RCC 7860 (cell line): ENCODE results near the gene PSMB9.
"Not testable (repeated sequence)": the region's sequence is repeated elsewhere in the genome, so short reads cannot be mapped to it uniquely, and the experiment has no call there.

Source experiments
- DNase-seq: peaks from one replicate; pipeline ENCODE4 v3.0.0-alpha.2; 2015; ENCODE audit warnings: low spot score
- FAIRE-seq: peaks from 2 replicates; lab custom pipeline; 2012; peaks lifted over from hg19 to GRCh38; lab: Jason Lieb, UNC

Gene PSMB9

GRCh38 chr6:32853541-32854375 lies at the start of gene PSMB9, which contains the start of gene TAP1:
Gene PSMB9 (plus strand): TSS chr6:32854192. CDS start chr6:32854230, 38 bp downstream.
Gene TAP1 (minus strand): TSS chr6:32853704. CDS start chr6:32853636, 68 bp downstream.
- peak; percentile 76 for DNase-seq
- FAIRE-seq = no peak

GRCh38 chr6:32805404-32805803 lies 48.6 kb upstream of the PSMB9 start:
- FAIRE-seq, DNase-seq: not testable (repeated sequence)

GRCh38 chr6:32807020-32807580 lies 46.9 kb upstream of the PSMB9 start:
- FAIRE-seq (no peak), DNase-seq (no peak)

- FAIRE-seq = no peak
- no peak for DNase-seq
Measured at GRCh38 chr6:32809171-32809570, 44.8 kb upstream of the PSMB9 start.

GRCh38 chr6:32814145-32814544 lies 39.8 kb upstream of the PSMB9 start:
- FAIRE-seq = no peak

GRCh38 chr6:32815115-32815514 lies 38.9 kb upstream of the PSMB9 start:
- peak; percentile 22 for DNase-seq
- no peak for FAIRE-seq

More at GRCh38 chr6:32814145-32814544, 39.8 kb upstream of the PSMB9 start:
- DNase-seq = no peak

GRCh38 chr6:32815996-32816395 lies 38.0 kb upstream of the PSMB9 start:
- DNase-seq (no peak), FAIRE-seq (no peak)

- FAIRE-seq = no peak
- no peak for DNase-seq
Measured at GRCh38 chr6:32816746-32817204, 37.2 kb upstream of the PSMB9 start, which contains the start of gene HLA-DOB. Gene HLA-DOB (minus strand): TSS chr6:32817002. CDS start chr6:32816951, 51 bp downstream.

- FAIRE-seq = no peak
Measured at GRCh38 chr6:32818867-32819266, 35.1 kb upstream of the PSMB9 start.

GRCh38 chr6:32819729-32820128 lies 34.3 kb upstream of the PSMB9 start:
- DNase-seq (peak; percentile 87), FAIRE-seq (peak; percentile 90)

More at GRCh38 chr6:32818867-32819266, 35.1 kb upstream of the PSMB9 start:
- DNase-seq = no peak

GRCh38 chr6:32825966-32826365 lies 28.0 kb upstream of the PSMB9 start:
- DNase-seq (no peak), FAIRE-seq (no peak)

- no peak for FAIRE-seq
- no peak for DNase-seq
Measured at GRCh38 chr6:32827025-32827424, 27.0 kb upstream of the PSMB9 start.

- DNase-seq = no peak
- FAIRE-seq = no peak
Measured at GRCh38 chr6:32829495-32829894, 24.5 kb upstream of the PSMB9 start.

GRCh38 chr6:32830017-32830416 lies 24.0 kb upstream of the PSMB9 start:
- DNase-seq (no peak), FAIRE-seq (no peak)

- DNase-seq (no peak), FAIRE-seq (no peak)
Measured at GRCh38 chr6:32830936-32831335, 23.1 kb upstream of the PSMB9 start.

GRCh38 chr6:32832535-32832934 lies 21.5 kb upstream of the PSMB9 start:
- FAIRE-seq (no peak), DNase-seq (no peak)

- DNase-seq = no peak
- no peak for FAIRE-seq
Measured at GRCh38 chr6:32833664-32834063, 20.3 kb upstream of the PSMB9 start.

GRCh38 chr6:32835167-32835893 lies 18.7 kb upstream of the PSMB9 start:
- FAIRE-seq = no peak
- DNase-seq = no peak

- FAIRE-seq (no peak), DNase-seq (no peak)
Measured at GRCh38 chr6:32836873-32837272, 17.1 kb upstream of the PSMB9 start.

- FAIRE-seq = no peak
- peak; percentile 22 for DNase-seq
Measured at GRCh38 chr6:32837651-32838113, 16.3 kb upstream of the PSMB9 start.
